NCI-H226 (cell line): Measurements from ENCODE around the gene MCFD2.

ENCODE experiments used
- DNase-seq: peaks from one replicate; pipeline ENCODE4 v3.0.0-alpha.2; 2015

MCFD2 gene

GRCh38 chr2:46915281-46915810 is at the start of gene MCFD2:
TSS of gene MCFD2 (minus strand) at chr2:46915806. CDS start at chr2:46909171, 6,635 bp downstream.
- DNase-seq: no peak

GRCh38 chr2:46964835-46965560 is 49.4 kb upstream of the MCFD2 start:
- DNase-seq: peak; percentile 45

GRCh38 chr2:46963941-46964673 is 48.5 kb upstream of the MCFD2 start:
- peak; percentile 95 for DNase-seq

GRCh38 chr2:46963210-46963609 is 47.6 kb upstream of the MCFD2 start:
- no peak for DNase-seq

GRCh38 chr2:46962751-46963150 is 47.1 kb upstream of the MCFD2 start:
- no peak for DNase-seq

GRCh38 chr2:46960618-46961017 is 45.0 kb upstream of the MCFD2 start:
- no peak for DNase-seq

GRCh38 chr2:46958431-46959017 is 42.9 kb upstream of the MCFD2 start:
- no peak for DNase-seq

- no peak for DNase-seq
Measured at GRCh38 chr2:46956981-46957531, 41.5 kb upstream of the MCFD2 start.

GRCh38 chr2:46955764-46956163 is 40.2 kb upstream of the MCFD2 start:
- no peak for DNase-seq

- DNase-seq: peak; percentile 94
Measured at GRCh38 chr2:46954951-46955571, 39.5 kb upstream of the MCFD2 start.

GRCh38 chr2:46952171-46952570 is 36.6 kb upstream of the MCFD2 start:
- no peak for DNase-seq

- no peak for DNase-seq
Measured at GRCh38 chr2:46951290-46952064, 35.9 kb upstream of the MCFD2 start.

- no peak for DNase-seq
Measured at GRCh38 chr2:46950314-46950713, 34.7 kb upstream of the MCFD2 start.

- no peak for DNase-seq
Measured at GRCh38 chr2:46947841-46948240, 32.2 kb upstream of the MCFD2 start.

GRCh38 chr2:46945671-46946070 is 30.1 kb upstream of the MCFD2 start:
- no peak for DNase-seq

- DNase-seq: no peak
Measured at GRCh38 chr2:46943881-46944798, 28.5 kb upstream of the MCFD2 start.

- DNase-seq: no peak
Measured at GRCh38 chr2:46942891-46943626, 27.5 kb upstream of the MCFD2 start.

GRCh38 chr2:46942143-46942526 is 26.5 kb upstream of the MCFD2 start:
- no peak for DNase-seq

- DNase-seq: no peak
Measured at GRCh38 chr2:46939626-46940359, 24.2 kb upstream of the MCFD2 start.

- no peak for DNase-seq
Measured at GRCh38 chr2:46937471-46937901, 21.9 kb upstream of the MCFD2 start.
